ENCODE results near the gene NOS1AP.
A peak's percentile ranks its signal among the peaks of the same experiment; 100 is the strongest.
"Not testable (repeated sequence)": the region's sequence is repeated elsewhere in the genome, so short reads cannot be mapped to it uniquely, and the experiment has no call there.

Gene NOS1AP

GRCh38 chr1:162310337-162310736, 240.8 kb downstream of the NOS1AP start:
- no peak for DNase-seq

- DNase-seq, result no peak
Observed at GRCh38 chr1:162314206-162314605, 244.7 kb downstream of the NOS1AP start.

DNA sequence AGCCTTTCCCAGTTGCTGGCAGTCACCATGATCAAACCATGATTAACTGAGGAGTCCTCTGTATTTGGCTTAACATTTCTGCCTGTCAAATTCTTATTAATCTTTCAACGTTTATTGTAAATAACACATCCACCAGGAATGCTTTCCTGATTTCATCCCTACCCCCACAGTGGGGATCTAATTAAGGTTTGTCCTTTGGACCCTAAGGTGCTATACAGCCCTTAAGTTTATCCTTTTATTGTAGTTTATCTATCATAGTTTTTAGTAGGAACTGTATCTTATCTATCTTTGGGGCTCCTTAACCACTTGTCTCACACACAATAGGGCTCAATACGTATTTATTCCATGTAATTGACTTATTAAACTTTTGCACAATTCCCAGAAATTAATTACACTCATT, 246.2 kb downstream of the NOS1AP start:
- no peak for DNase-seq

DNA sequence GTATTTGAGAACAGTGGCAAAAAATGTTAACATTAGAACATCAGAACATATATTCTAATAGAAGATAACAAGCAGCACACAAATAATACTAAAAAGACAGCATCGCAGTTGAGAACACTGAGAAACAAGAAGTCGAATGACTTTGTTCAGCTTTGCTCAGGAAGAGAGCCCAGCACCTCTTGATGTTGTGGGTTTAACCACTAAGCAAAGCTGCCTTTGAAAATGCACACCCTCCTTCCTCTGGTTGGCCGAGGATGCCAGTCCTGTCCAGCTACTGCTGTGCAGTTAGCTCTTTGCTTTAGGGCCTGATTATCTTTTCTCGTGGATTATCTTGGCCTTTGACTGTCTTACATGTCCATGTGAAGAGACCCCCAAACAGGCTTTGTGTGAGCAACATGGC, 246.7 kb downstream of the NOS1AP start:
- DNase-seq, result no peak

GRCh38 chr1:162317621-162318020, 248.1 kb downstream of the NOS1AP start:
- DNase-seq, result no peak

GRCh38 chr1:162319493-162320175, 250.1 kb downstream of the NOS1AP start:
- DNase-seq, result no peak

GRCh38 chr1:162321809-162322422, 252.4 kb downstream of the NOS1AP start:
- DNase-seq, result no peak

GRCh38 chr1:162323023-162323422, 253.5 kb downstream of the NOS1AP start:
- DNase-seq, result no peak

- DNase-seq, result no peak
Observed at GRCh38 chr1:162324396-162324795, 254.9 kb downstream of the NOS1AP start.

DNA sequence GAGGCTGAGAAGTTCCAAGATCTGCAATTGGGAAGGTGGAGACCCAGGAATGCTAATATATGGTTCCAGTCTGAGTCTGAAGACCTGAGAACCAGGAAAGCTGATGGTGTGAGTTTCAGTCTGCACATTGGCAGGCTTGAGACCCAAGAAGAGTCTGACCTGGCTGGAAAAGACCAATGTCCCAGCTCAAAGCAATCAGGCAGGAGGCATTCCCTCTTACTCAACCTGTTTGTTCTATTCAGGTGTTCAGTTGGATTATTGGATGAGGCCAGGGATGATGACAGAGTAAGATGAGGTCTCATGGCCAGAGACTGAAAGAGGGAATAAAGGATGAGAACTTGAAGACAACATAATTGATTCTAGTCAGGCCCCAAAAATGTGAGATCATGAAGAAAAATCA, 257.1 kb downstream of the NOS1AP start:
- DNase-seq, result no peak

GRCh38 chr1:162327144-162327787, 257.8 kb downstream of the NOS1AP start:
- no peak for DNase-seq

GRCh38 chr1:162327788-162328165, 258.3 kb downstream of the NOS1AP start:
- no peak for DNase-seq

- DNase-seq, result no peak
Observed at GRCh38 chr1:162328512-162328911, 259.0 kb downstream of the NOS1AP start.

DNA sequence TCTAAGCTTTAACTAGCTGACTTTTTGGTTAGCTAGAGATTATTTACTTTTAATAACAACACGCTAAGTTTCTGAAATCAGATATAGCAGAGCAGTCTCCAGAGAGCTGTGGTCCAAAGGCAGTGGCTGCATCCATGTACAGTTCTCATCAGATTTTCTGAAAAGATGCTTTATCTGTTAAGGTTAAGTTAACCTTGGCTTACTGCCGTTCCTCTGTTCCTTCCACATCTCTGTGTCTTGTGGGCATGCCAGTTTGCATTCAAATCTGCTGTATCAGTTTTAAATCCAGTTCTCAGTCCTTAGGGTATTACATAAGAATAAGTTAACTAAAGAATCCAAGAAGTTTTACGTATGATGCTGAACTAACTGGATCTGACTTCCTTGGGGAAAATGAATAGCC, 260.3 kb downstream of the NOS1AP start:
- DNase-seq, result no peak

GRCh38 chr1:162333991-162334390, 264.5 kb downstream of the NOS1AP start:
- DNase-seq, result no peak

DNA sequence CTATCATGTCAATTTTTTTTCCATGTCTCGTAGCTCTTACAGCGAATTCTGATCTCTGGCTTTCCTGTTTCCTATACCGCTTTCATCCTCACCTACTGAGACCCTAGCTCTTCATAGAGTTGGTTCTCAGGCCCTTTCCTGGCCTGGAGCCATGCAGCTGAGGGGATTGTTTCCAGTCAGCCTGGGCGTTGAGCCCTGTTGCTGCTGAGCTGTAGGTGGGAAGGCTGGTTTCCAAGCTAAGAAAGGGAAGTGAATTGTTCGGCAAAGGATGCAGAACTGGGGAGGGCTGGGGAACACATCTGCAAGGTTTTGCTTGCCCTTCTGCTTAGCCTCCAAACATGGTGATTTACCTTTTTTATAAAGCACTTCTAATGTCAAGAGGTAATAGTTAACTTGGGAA, 265.6 kb downstream of the NOS1AP start:
- no peak for DNase-seq

DNA sequence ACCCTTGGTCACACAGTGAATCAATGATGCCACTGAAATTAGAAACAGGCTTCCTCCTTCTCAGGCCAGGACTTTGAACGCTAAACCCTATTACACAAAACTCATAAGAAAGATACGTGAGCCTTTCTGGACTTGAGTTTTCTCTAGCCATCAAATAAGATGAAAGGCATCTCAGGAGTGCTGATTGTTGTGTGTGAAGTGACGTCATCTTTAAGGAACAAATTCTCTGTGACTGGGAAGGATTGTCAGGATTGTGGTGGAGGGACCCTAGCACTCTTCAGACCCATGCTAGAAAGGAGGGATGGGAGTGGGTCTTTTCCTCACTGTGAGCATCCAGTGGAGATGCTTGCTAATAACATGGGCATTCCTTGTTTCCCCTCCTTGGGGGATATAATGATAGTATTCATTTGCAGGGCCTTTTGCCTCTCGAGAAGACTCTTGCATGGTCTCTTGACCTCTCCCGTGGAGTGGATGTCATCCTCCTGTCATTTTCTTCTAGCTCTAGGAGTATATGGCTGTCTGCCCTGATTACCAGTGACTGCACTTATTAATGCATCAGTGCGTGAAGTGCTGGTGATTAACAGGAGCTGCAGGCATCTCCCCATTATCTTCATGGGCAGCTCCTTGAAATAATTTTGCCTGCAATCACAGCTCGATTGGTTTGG, 267.3 kb downstream of the NOS1AP start:
- DNase-seq, result no peak

DNA sequence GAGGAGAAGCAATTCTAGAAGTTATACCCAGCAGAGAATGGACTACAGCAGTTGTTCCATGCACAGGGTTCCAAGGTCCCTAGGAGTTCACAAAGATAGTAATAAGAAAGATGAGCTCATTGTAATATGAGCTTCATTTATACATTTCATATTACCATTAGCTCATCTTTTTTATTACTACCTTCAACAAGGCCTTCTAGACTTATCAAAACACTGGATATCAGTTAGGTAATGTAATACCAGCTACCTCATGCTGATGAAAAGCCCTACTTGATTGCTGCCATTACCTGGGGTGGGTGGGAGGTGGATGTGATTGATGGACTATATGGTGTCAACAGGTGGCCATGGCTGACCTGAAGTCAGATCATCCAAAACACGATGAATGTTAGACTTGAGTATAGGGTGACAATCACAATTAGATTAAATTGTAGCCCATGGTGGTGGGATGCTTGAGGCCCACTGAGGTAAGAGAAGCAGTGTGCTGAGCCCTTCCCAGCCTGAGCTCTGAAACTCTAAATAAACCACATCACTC, 273.0 kb downstream of the NOS1AP start:
- DNase-seq, result no peak

DNA sequence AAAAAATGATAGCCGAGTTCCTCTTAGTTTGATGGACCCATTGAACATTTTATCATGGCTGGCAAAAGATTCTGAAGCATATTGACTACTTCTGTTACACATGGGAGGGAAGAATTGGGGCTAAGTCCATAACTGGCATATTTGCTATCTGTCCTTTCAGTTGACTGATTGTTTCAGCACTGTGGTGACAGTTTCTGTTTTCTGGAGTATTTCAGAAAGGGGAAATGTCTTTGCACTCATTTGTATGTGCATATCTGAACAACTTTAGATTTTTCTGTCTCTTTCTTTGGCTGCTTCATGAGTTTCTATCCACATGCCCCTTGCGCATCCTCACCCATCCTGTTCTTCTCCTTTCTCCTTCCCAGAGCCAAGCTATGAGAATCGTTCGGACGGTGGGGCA, 274.0 kb downstream of the NOS1AP start:
- no peak for DNase-seq

- DNase-seq, result no peak
Observed at GRCh38 chr1:162347281-162347680, 277.8 kb downstream of the NOS1AP start.

GRCh38 chr1:162349635-162350330, 280.3 kb downstream of the NOS1AP start:
- DNase-seq, result peak; percentile 35

DNA sequence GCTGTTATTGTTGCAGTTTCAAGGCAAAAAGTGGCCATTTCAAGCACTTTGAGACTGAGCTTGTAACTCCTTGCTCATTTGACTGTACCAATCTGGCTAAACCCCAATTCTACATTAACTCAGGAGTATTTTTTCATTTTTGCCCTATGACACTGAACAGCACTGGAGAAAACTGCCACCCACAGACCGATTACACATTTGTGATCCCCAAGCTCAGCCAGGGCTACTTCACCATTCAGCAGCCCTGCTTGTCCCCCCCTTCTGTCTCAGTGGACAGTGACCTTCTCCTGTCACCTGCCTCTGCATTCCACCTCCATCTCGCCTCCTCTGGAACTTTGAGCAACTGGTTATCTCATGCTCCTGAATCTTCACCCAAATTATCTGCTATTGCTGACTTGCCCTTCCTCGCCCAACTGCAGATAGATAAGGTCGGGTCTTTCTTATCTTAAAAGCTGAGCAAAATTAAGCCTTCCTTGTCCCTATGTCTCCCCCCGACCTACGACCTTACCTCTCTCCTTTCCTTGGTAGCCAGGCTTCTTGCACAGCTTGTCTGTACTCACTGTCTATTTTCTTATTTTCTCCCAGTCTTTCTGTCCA, 281.9 kb downstream of the NOS1AP start:
- DNase-seq, result no peak

- not testable (repeated sequence) for DNase-seq
Observed at GRCh38 chr1:162351874-162352273, 282.4 kb downstream of the NOS1AP start.
